Neuronal stem cell (in vitro differentiated cells): Measurements from ENCODE around the gene BMF.
"Not testable (repeated sequence)": the region's sequence is repeated elsewhere in the genome, so short reads cannot be mapped to it uniquely, and the experiment has no call there.

ENCODE experiments used
- DNase-seq: peaks from one replicate; pipeline ENCODE4 v3.0.0-alpha.2; 2013; ENCODE audit warnings: low spot score
- H2AFZ ChIP-seq: one replicate; pipeline ENCODE4 v1.6.1; 2013; ENCODE audit warnings: mild to moderate bottlenecking, low read length, inconsistent platforms
- H2AK5ac ChIP-seq: 2 replicates; pipeline ENCODE4 v1.6.1; 2013; ENCODE audit warnings: low read depth, mild to moderate bottlenecking, inconsistent platforms, low read length, moderate library complexity, mixed read lengths
- H2BK120ac ChIP-seq: 2 replicates; pipeline ENCODE4 v1.6.1; 2013; ENCODE audit warnings: low read depth, mild to moderate bottlenecking, inconsistent platforms, low read length, moderate library complexity, mixed read lengths
- H2BK12ac ChIP-seq: one replicate; pipeline ENCODE4 v1.6.1; 2013; ENCODE audit warnings: low read length, inconsistent platforms
- H2BK15ac ChIP-seq: 2 replicates; pipeline ENCODE4 v1.6.1; 2013; ENCODE audit warnings: mild to moderate bottlenecking, low read length, inconsistent platforms, mixed read lengths
- H2BK5ac ChIP-seq: one replicate; pipeline ENCODE4 v1.6.1; 2013; ENCODE audit warnings: inconsistent platforms, mild to moderate bottlenecking, low read length, moderate library complexity
- H3K14ac ChIP-seq: one replicate; pipeline ENCODE4 v1.6.1; 2013; ENCODE audit warnings: low read length, inconsistent platforms
- H3K18ac ChIP-seq: 2 replicates; pipeline ENCODE4 v1.6.1; 2013; ENCODE audit warnings: low read length, inconsistent platforms
- H3K23ac ChIP-seq: 2 replicates; pipeline ENCODE4 v1.6.1; 2013; ENCODE audit warnings: low read depth, mild to moderate bottlenecking, mixed read lengths, low read length, inconsistent platforms; ENCODE audit not compliant: poor library complexity
- H3K27ac ChIP-seq: replicated peaks from 3 replicates; pipeline ENCODE4 v1.5.1; 2013; ENCODE audit warnings: low read length, inconsistent platforms
- H3K27me3 ChIP-seq, 3 experiments: 2 replicates each; pipeline ENCODE4 v1.6.1; 2013; ENCODE audit warnings: low read length in 3 of 3, mild to moderate bottlenecking in 2 of 3, inconsistent platforms in 1 of 3, low read depth in 1 of 3, mixed read lengths in 1 of 3, moderate library complexity in 1 of 3; ENCODE audit not compliant: control insufficient read depth in 3 of 3, insufficient read depth in 3 of 3
- H3K36me3 ChIP-seq, 2 donors: replicated peaks in 1 of 2; 2 replicates each; pipeline ENCODE4 v1.6.1; 2013; ENCODE audit warnings: low read length in 2 of 2; ENCODE audit not compliant: control insufficient read depth in 2 of 2, insufficient read depth in 2 of 2
- H3K4ac ChIP-seq: 2 replicates; pipeline ENCODE4 v1.6.1; 2013; ENCODE audit warnings: inconsistent platforms, mild to moderate bottlenecking, low read length, moderate library complexity
- H3K4me1 ChIP-seq, 2 donors: 1 replicate in 1 of 2; 2 replicates in 1 of 2; pipeline ENCODE4 v1.6.1; 2013; ENCODE audit warnings: low read length in 2 of 2, low read depth in 1 of 2; ENCODE audit not compliant: control insufficient read depth in 2 of 2, insufficient read depth in 1 of 2
- H3K4me2 ChIP-seq: one replicate; pipeline ENCODE4 v1.6.1; 2013; ENCODE audit warnings: mild to moderate bottlenecking, low read length, inconsistent platforms; ENCODE audit not compliant: insufficient read depth, poor library complexity, severe bottlenecking
- H3K4me3 ChIP-seq, 2 donors: 2 replicates each; pipeline ENCODE4 v1.5.1; 2013; ENCODE audit warnings: low read length in 2 of 2, mild to moderate bottlenecking in 2 of 2, inconsistent platforms in 1 of 2, moderate library complexity in 1 of 2
- H3K79me1 ChIP-seq: one replicate; pipeline ENCODE4 v1.6.1; 2013; ENCODE audit warnings: low read depth, mild to moderate bottlenecking, inconsistent platforms, low read length, moderate library complexity
- H3K9ac ChIP-seq: one replicate; pipeline ENCODE4 v1.6.1; 2013; ENCODE audit warnings: mild to moderate bottlenecking, low read depth, low read length, inconsistent platforms; ENCODE audit not compliant: poor library complexity
- H3K9me3 ChIP-seq, 2 donors: replicated peaks in 1 of 2; 2 replicates each; pipeline versions ENCODE3 to v1.6.1; 2013; ENCODE audit warnings: low read length in 2 of 2, mild to moderate bottlenecking in 2 of 2, inconsistent platforms in 1 of 2, low read depth in 1 of 2, mixed read lengths in 1 of 2, moderate library complexity in 1 of 2; ENCODE audit not compliant: control insufficient read depth in 2 of 2, insufficient read depth in 1 of 2
- H4K8ac ChIP-seq: one replicate; pipeline ENCODE4 v1.6.1; 2013; ENCODE audit warnings: low read depth, mild to moderate bottlenecking, inconsistent platforms, low read length, moderate library complexity
- H4K91ac ChIP-seq: one replicate; pipeline ENCODE4 v1.6.1; 2013; ENCODE audit warnings: low read length, low read depth, mild to moderate bottlenecking, inconsistent platforms; ENCODE audit not compliant: poor library complexity
- WGBS, 2 donors: extraction: QIAGEN DNeasy Blood & Tissue Kit; methylation state at CpG; one replicate each; pipeline ENCODE4 v1.1.7; 2013; ENCODE audit warnings: missing lambda C conversion rate in 2 of 2, mixed read lengths in 1 of 2; ENCODE audit not compliant: insufficient read length in 2 of 2, insufficient replicate concordance in 1 of 2; ENCODE audit errors: extremely low coverage in 2 of 2; 5-methylcytosine and 5-hydroxymethylcytosine counted together

Gene BMF

DNA sequence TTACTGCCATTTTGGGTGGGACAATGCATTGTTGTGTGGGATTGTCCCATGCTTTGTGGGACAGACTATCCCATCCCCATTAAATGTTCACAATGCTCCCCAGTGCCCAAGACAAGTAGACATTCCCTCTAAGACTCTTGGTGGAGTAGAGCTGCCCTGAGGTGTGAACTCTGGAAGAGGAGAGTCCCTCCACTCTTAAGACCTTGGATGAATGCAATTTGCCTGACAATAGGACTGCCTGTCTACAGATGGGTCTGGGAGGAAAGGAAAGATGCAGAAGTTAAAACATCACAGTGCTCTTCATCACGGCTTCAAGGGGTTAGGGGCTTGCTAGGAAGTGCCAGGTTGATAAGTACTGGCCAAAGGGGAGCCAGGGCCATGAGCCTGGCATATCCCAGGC, 46.1 kb upstream of the BMF start:
- H3K14ac ChIP-seq, H3K18ac ChIP-seq, H3K9ac ChIP-seq, H2BK12ac ChIP-seq, H4K91ac ChIP-seq, H2AFZ ChIP-seq, H3K4me3 ChIP-seq, H2AK5ac ChIP-seq, H3K9me3 ChIP-seq, H3K36me3 ChIP-seq, H4K8ac ChIP-seq, H2BK5ac ChIP-seq, H3K4ac ChIP-seq, H3K27ac ChIP-seq, H3K4me1 ChIP-seq, H3K23ac ChIP-seq, H3K4me2 ChIP-seq, H3K79me1 ChIP-seq, H2BK120ac ChIP-seq, H2BK15ac ChIP-seq, DNase-seq: not testable (repeated sequence)
- no CpG with 5 or more reads among the region's 1 CpG for WGBS, 2 donors
- H3K27me3 ChIP-seq, result peaks cover 0 to 20% (median 0%) of the 10 kb centered on the region in 3 experiments

DNA sequence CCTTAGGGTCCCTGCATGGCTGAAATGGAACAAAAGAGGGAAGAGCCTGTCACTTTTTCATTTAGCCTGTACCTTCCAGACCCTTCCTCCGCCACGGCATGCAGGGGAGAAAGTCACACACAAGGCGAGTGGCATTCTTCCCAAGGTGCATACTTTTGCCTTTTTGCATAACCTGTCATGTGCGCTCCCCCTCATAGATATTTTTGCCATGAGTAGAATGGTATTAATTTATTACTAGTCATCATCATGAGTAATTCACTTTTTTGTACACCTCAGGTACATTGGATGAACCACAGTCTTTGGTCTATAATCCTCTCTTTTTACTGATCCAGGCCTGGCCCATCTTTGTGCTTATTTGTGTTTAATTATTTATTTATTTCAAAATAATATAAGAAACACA, 43.3 kb upstream of the BMF start:
- Histone ChIP-seq H4K8ac (no peak overlapping the region), H3K27ac (no peak overlapping the region), H2BK12ac (no peak overlapping the region), H3K4me2 (no peak overlapping the region), H2AK5ac (no peak overlapping the region), H3K27me3 (peaks cover 0 to 44% (median 0%) of the 10 kb centered on the region in 3 experiments), H3K36me3 (no peaks in the 10 kb centered on the region), H4K91ac (no peak overlapping the region), H3K18ac (no peak overlapping the region), H3K9ac (no peak overlapping the region), H3K4ac (no peak overlapping the region), H3K4me1 (peaks cover 0 to 2% of the 10 kb centered on the region in 2 donors), H3K23ac (no peak overlapping the region), H3K14ac (no peak overlapping the region), H3K9me3 (no peaks in the 10 kb centered on the region), H2BK15ac (no peak overlapping the region), H2AFZ (no peak overlapping the region), H3K79me1 (no peaks in the 10 kb centered on the region), H2BK5ac (no peak overlapping the region), H2BK120ac (no peak overlapping the region), H3K4me3 (no peak overlapping the region)
- DNase-seq, result no peak
- no CpG with 5 or more reads among the region's 4 CpGs for WGBS, 2 donors

- H3K23ac ChIP-seq, result no peak overlapping the region
- no CpG with 5 or more reads among the region's 6 CpGs for whole genome bisulfite sequencing, 2 donors
Measured at GRCh38 chr15:40151499-40151898, 42.8 kb upstream of the BMF start.

GRCh38 chr15:40150163-40150925, 41.7 kb upstream of the BMF start:
- no peak overlapping the region for H2BK120ac ChIP-seq
- no peak overlapping the region for H3K4me3 ChIP-seq
- no peak overlapping the region for H3K14ac ChIP-seq
- no peak overlapping the region for H2BK5ac ChIP-seq
- H3K4me2 ChIP-seq, result no peak overlapping the region
- H3K79me1 ChIP-seq, result no peaks in the 10 kb centered on the region
- no peak overlapping the region for H4K8ac ChIP-seq
- H4K91ac ChIP-seq, result no peak overlapping the region
- H2AFZ ChIP-seq, result no peak overlapping the region
- H2BK15ac ChIP-seq, result no peak overlapping the region
- no peak overlapping the region for H3K18ac ChIP-seq
- no CpG with 5 or more reads among the region's 9 CpGs for WGBS, 2 donors
- H3K4me1 ChIP-seq, result peaks cover 0 to 2% of the 10 kb centered on the region in 2 donors
- no peak overlapping the region for H3K27ac ChIP-seq
- H3K36me3 ChIP-seq, result no peaks in the 10 kb centered on the region
- H2AK5ac ChIP-seq, result no peak overlapping the region
- no peak overlapping the region for H3K23ac ChIP-seq
- no peak overlapping the region for H3K9ac ChIP-seq
- H3K27me3 ChIP-seq, result peaks cover 0 to 45% (median 0%) of the 10 kb centered on the region in 3 experiments
- H2BK12ac ChIP-seq, result no peak overlapping the region
- DNase-seq, result no peak
- no peaks in the 10 kb centered on the region for H3K9me3 ChIP-seq
- no peak overlapping the region for H3K4ac ChIP-seq

More at GRCh38 chr15:40151499-40151898, 42.8 kb upstream of the BMF start:
- Histone ChIP-seq H3K27ac (no peak overlapping the region), H3K4me1 (peaks cover 0 to 2% of the 10 kb centered on the region in 2 donors), H4K8ac (no peak overlapping the region), H2BK12ac (no peak overlapping the region), H2BK120ac (no peak overlapping the region), H2AFZ (no peak overlapping the region), H3K18ac (peak overlapping the region; percentile 13), H3K9ac (no peak overlapping the region), H3K14ac (no peak overlapping the region), H2AK5ac (no peak overlapping the region), H2BK15ac (no peak overlapping the region), H3K4ac (no peak overlapping the region), H4K91ac (no peak overlapping the region), H2BK5ac (no peak overlapping the region), H3K4me2 (no peak overlapping the region), H3K27me3 (peaks cover 0 to 47% (median 0%) of the 10 kb centered on the region in 3 experiments), H3K9me3 (no peaks in the 10 kb centered on the region), H3K4me3 (no peak overlapping the region), H3K79me1 (no peaks in the 10 kb centered on the region), H3K36me3 (no peaks in the 10 kb centered on the region)
- DNase-seq, result no peak
